Measurements from ENCODE around the gene CDH20.

CDH20 gene

GRCh38 chr18:61352611-61353010 lies 19.4 kb downstream of the CDH20 start (continued):
- TF ChIP-seq, protein P1, sequence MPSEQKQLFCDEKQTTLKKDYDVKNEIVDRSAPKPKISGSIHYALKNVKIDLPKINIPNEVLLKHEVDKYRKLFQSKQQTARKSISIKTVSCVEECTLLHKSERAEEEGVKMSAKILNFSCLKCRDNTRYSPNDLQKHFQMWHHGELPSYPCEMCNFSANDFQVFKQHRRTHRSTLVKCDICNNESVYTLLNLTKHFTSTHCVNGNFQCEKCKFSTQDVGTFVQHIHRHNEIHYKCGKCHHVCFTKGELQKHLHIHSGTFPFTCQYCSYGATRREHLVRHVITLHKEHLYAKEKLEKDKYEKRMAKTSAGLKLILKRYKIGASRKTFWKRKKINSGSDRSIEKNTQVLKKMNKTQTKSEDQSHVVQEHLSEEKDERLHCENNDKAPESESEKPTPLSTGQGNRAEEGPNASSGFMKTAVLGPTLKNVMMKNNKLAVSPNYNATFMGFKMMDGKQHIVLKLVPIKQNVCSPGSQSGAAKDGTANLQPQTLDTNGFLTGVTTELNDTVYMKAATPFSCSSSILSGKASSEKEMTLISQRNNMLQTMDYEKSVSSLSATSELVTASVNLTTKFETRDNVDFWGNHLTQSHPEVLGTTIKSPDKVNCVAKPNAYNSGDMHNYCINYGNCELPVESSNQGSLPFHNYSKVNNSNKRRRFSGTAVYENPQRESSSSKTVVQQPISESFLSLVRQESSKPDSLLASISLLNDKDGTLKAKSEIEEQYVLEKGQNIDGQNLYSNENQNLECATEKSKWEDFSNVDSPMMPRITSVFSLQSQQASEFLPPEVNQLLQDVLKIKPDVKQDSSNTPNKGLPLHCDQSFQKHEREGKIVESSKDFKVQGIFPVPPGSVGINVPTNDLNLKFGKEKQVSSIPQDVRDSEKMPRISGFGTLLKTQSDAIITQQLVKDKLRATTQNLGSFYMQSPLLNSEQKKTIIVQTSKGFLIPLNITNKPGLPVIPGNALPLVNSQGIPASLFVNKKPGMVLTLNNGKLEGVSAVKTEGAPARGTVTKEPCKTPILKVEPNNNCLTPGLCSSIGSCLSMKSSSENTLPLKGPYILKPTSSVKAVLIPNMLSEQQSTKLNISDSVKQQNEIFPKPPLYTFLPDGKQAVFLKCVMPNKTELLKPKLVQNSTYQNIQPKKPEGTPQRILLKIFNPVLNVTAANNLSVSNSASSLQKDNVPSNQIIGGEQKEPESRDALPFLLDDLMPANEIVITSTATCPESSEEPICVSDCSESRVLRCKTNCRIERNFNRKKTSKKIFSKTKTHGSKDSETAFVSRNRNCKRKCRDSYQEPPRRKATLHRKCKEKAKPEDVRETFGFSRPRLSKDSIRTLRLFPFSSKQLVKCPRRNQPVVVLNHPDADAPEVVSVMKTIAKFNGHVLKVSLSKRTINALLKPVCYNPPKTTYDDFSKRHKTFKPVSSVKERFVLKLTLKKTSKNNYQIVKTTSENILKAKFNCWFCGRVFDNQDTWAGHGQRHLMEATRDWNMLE (tag by site-specific recombination; conservative IDR thresholded peaks at IDR 0.05; ENCODE audit: low read depth) = no peak
- no peak for TF ChIP-seq ZNF48 (tag by site-specific recombination; IDR thresholded peaks at IDR 0.05)
- TF ChIP-seq, protein P2, sequence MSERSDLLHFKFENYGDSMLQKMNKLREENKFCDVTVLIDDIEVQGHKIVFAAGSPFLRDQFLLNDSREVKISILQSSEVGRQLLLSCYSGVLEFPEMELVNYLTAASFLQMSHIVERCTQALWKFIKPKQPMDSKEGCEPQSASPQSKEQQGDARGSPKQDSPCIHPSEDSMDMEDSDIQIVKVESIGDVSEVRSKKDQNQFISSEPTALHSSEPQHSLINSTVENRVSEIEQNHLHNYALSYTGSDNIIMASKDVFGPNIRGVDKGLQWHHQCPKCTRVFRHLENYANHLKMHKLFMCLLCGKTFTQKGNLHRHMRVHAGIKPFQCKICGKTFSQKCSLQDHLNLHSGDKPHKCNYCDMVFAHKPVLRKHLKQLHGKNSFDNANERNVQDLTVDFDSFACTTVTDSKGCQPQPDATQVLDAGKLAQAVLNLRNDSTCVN (tag by site-specific recombination; optimal IDR thresholded peaks at IDR 0.05) = no peak
- no peak for TF ChIP-seq WT1 (tag by site-specific recombination; IDR thresholded peaks at IDR 0.05)
- TF ChIP-seq ZNF433 (tag by site-specific recombination; IDR thresholded peaks at IDR 0.05; ENCODE audit: low read depth) = no peak
- no peak for TF ChIP-seq ZNF776 (tag by site-specific recombination; IDR thresholded peaks at IDR 0.05; ENCODE audit: borderline replicate concordance)
- TF ChIP-seq, protein P3, sequence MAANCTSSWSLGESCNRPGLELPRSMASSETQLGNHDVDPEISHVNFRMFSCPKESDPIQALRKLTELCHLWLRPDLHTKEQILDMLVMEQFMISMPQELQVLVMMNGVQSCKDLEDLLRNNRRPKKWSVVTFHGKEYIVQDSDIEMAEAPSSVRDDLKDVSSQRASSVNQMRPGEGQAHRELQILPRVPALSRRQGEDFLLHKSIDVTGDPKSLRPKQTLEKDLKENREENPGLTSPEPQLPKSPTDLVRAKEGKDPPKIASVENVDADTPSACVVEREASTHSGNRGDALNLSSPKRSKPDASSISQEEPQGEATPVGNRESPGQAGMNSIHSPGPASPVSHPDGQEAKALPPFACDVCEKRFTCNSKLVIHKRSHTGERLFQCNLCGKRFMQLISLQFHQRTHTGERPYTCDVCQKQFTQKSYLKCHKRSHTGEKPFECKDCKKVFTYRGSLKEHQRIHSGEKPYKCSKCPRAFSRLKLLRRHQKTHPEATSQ (tag by site-specific recombination; IDR thresholded peaks at IDR 0.05) = no peak
- TF ChIP-seq ZNF76 (tag by site-specific recombination; IDR thresholded peaks at IDR 0.05; ENCODE audit: borderline replicate concordance, low read depth) = no peak
- no peak for TF ChIP-seq ZNF394 (tag by site-specific recombination; IDR thresholded peaks at IDR 0.05; ENCODE audit: borderline replicate concordance)

GRCh38 chr18:61360404-61361383 lies 27.5 kb downstream of the CDH20 start:
- Histone ChIP-seq H3K4me1 (ENCODE audit: control insufficient read depth, insufficient read depth, low read length) (no peaks in the 10 kb centered on the region), H3K27ac (ENCODE audit: extremely low read depth, low read depth, low read length) (no peak overlapping the region), H3K36me3 (ENCODE audit: control insufficient read depth in 2 of 2, insufficient read depth in 1 of 2, low read length in 2 of 2) (no peaks in the 10 kb centered on the region), H3K4me3 (ENCODE audit: low read depth, low read length) (no peak overlapping the region), H3K9me3 (ENCODE audit: control insufficient read depth, insufficient read depth, low read depth, low read length) (no peaks in the 10 kb centered on the region)
- TF ChIP-seq ZNF433 (tag by site-specific recombination; IDR thresholded peaks at IDR 0.05; ENCODE audit: low read depth) = no peak
- TF ChIP-seq ZNF473 (tag by site-specific recombination; IDR thresholded peaks at IDR 0.05) = no peak
- TF ChIP-seq CTCF (tag by site-specific recombination; IDR thresholded peaks at IDR 0.05) = no peak
- TF ChIP-seq ZNF302 (tag by site-specific recombination; IDR thresholded peaks at IDR 0.05; ENCODE audit: low read depth) = no peak
- TF ChIP-seq ZNF404 (tag by site-specific recombination; IDR thresholded peaks at IDR 0.05) = no peak
- no peak for TF ChIP-seq ZNF529 (tag by site-specific recombination; IDR thresholded peaks at IDR 0.05; ENCODE audit: insufficient replicate concordance)
- TF ChIP-seq, protein P3 (tag by site-specific recombination; IDR thresholded peaks at IDR 0.05) = no peak
- TF ChIP-seq ZXDB (tag by site-specific recombination; IDR thresholded peaks at IDR 0.05) = no peak
- no peak for TF ChIP-seq SP3 (tag by site-specific recombination; IDR thresholded peaks at IDR 0.05)
- no peak for TF ChIP-seq HOXD13 (CRISPR knock-in tag; IDR thresholded peaks at IDR 0.05; ENCODE audit: borderline replicate concordance)
- no peak for TF ChIP-seq ZNF341 (tag by site-specific recombination; IDR thresholded peaks at IDR 0.05; ENCODE audit: low read depth)
- TF ChIP-seq ZNF175 (tag by site-specific recombination; IDR thresholded peaks at IDR 0.05) = no peak
- TF ChIP-seq ZNF416 (tag by site-specific recombination; IDR thresholded peaks at IDR 0.05) = no peak
- no peak for TF ChIP-seq REPIN1 (tag by site-specific recombination; IDR thresholded peaks at IDR 0.05; ENCODE audit: low read depth)
- ChIA-PET POLR2A (no interaction called here), CTCF (interaction anchor here (0.7 kb wide), 1 partner anchor 221 kb away, joined by 3 read pairs; no protein-coding TSS in a partner anchor)
